Globus pallidus (tissue), 1 donor: Measurements from ENCODE around the gene SCMH1.
"Not testable (repeated sequence)": the region's sequence is repeated elsewhere in the genome, so short reads cannot be mapped to it uniquely, and the experiment has no call there.

Source experiments
- DNase-seq: peaks from one replicate; pipeline ENCODE4 v3.0.0-alpha.2; 2015; ENCODE audit warnings: low spot score

The SCMH1 gene

GRCh38 chr1:41211608-41212007 is 30.5 kb downstream of the SCMH1 start:
- not testable (repeated sequence) for DNase-seq

GRCh38 chr1:41207053-41207452 is 35.1 kb downstream of the SCMH1 start:
- DNase-seq = not testable (repeated sequence)

- DNase-seq = no peak
Measured at GRCh38 chr1:41200728-41201127, 41.4 kb downstream of the SCMH1 start.

GRCh38 chr1:41199375-41199774 is 42.7 kb downstream of the SCMH1 start:
- no peak for DNase-seq

GRCh38 chr1:41192456-41193178 is 49.5 kb downstream of the SCMH1 start:
- DNase-seq = no peak

GRCh38 chr1:41184446-41184845 is 57.7 kb downstream of the SCMH1 start:
- DNase-seq = no peak

- DNase-seq = not testable (repeated sequence)
Measured at GRCh38 chr1:41178230-41178629, 63.9 kb downstream of the SCMH1 start.

- no peak for DNase-seq
Measured at GRCh38 chr1:41175546-41175945, 66.6 kb downstream of the SCMH1 start.

GRCh38 chr1:41174170-41174569 is 67.9 kb downstream of the SCMH1 start:
- no peak for DNase-seq

- DNase-seq = no peak
Measured at GRCh38 chr1:41173651-41174050, 68.5 kb downstream of the SCMH1 start.

- no peak for DNase-seq
Measured at GRCh38 chr1:41171266-41171874, 70.7 kb downstream of the SCMH1 start.

- no peak for DNase-seq
Measured at GRCh38 chr1:41169799-41170180, 72.3 kb downstream of the SCMH1 start.

- DNase-seq = no peak
Measured at GRCh38 chr1:41169066-41169798, 72.9 kb downstream of the SCMH1 start.

- DNase-seq = no peak
Measured at GRCh38 chr1:41167667-41168066, 74.4 kb downstream of the SCMH1 start.

- no peak for DNase-seq
Measured at GRCh38 chr1:41164727-41165126, 77.4 kb downstream of the SCMH1 start.

GRCh38 chr1:41162441-41162840 is 79.7 kb downstream of the SCMH1 start:
- no peak for DNase-seq

- no peak for DNase-seq
Measured at GRCh38 chr1:41161846-41162245, 80.3 kb downstream of the SCMH1 start.

- no peak for DNase-seq
Measured at GRCh38 chr1:41160498-41161110, 81.5 kb downstream of the SCMH1 start.

GRCh38 chr1:41158966-41159365 is 83.1 kb downstream of the SCMH1 start:
- no peak for DNase-seq

GRCh38 chr1:41158147-41158875 is 83.8 kb downstream of the SCMH1 start:
- DNase-seq = no peak

GRCh38 chr1:41155105-41155504 is 87.0 kb downstream of the SCMH1 start:
- DNase-seq = no peak

GRCh38 chr1:41153750-41154274 is 88.3 kb downstream of the SCMH1 start:
- no peak for DNase-seq
